Right atrium auricular region (tissue), 2 donors: ENCODE results near the gene STAG2. TPM values are rescaled to one million over a fixed set of nuclear protein-coding genes. Genes with fewer than 3 reads are reported as not detected.

Experiments
- DNase-seq: peaks from one replicate; pipeline ENCODE4 v3.0.0-alpha.2; 2019; ENCODE audit warnings: low spot score
- H3K27ac ChIP-seq, 2 donors: fragments of 200-600 bp; sonication (generic); 1 replicate in 1 of 2; 2 replicates in 1 of 2; pipeline ENCODE4 v1.5.1; 2016 to 2019
- H3K27me3 ChIP-seq, 2 donors: fragments of 200-600 bp; sonication (generic); one replicate each; pipeline versions ENCODE4 v1.5.1 to v1.6.0; 2017 to 2019
- H3K36me3 ChIP-seq: fragments of 200-600 bp; sonication (generic); one replicate; pipeline ENCODE4 v1.5.1; 2016
- H3K4me1 ChIP-seq, 2 donors: fragments of 200-600 bp; sonication (generic); one replicate each; pipeline versions ENCODE4 v1.5.1 to v1.6.0; 2017 to 2019
- H3K4me3 ChIP-seq, 2 donors: fragments of 200-600 bp; sonication (generic); 1 replicate in 1 of 2; 2 replicates in 1 of 2; pipeline ENCODE4 v1.5.1; 2017 to 2019; ENCODE audit warnings: mild to moderate bottlenecking in 1 of 2, moderate library complexity in 1 of 2
- H3K9me3 ChIP-seq, 2 donors: fragments of 200-600 bp; sonication (generic); one replicate each; pipeline ENCODE4 v1.5.1; 2019
- total RNA-seq, 2 donors: library from RNA; depleted of rRNA; stranded (reverse); fragments of >200 nt; gene quantifications; one replicate each; pipeline ENCODE4 v1.1.0, GENCODE V29; 2016
- TF ChIP-seq, protein P1 (sequence below), 2 donors: fragments of 200-600 bp; sonication (generic); IDR thresholded peaks; one replicate each; pipeline ENCODE4 v1.5.1; 2019; ENCODE audit warnings: antibody characterized with exemption in 2 of 2

The STAG2 gene
- total RNA-seq, 2 donors from 2014 or later: 26.8 to 45.8 TPM

DNA sequence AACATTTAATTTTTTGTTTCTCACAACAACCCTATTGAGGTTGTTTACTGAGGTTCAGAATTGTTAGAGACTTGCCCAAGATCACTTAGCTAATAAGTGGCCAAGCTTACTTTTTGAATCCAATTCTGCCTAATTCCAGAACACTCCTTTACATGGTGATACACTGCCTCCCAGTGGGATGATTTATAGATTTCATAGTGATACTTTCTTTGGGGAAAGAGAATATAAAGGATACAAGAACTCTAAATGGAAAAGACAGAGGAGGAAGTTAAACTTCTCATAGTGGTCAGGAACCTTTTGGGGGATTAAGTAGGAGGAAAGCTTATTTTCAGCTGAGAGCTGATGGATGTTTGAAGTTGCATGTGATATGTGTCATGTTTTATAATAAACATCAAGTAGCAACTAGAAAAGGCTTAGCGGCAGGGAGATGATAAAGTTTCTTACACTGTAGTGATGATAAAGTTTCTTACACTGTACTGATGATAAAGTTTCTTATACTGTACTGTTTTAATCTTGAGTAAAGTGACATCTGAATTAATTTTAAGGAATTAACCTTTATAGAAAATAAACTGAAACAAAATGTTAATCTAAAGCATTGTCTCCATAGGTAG lies 15.3 kb downstream of the STAG2 start:
- Histone ChIP-seq H3K9me3 (no peaks in the 10 kb centered on the region), H3K4me3 (no peak overlapping the region), H3K27me3 (no peaks in the 10 kb centered on the region), H3K36me3 (no peaks in the 10 kb centered on the region), H3K27ac (no peak overlapping the region), H3K4me1 (peaks cover 0 to 13% of the 10 kb centered on the region in 2 donors)
- DNase-seq: no peak
- TF ChIP-seq, protein P1, sequence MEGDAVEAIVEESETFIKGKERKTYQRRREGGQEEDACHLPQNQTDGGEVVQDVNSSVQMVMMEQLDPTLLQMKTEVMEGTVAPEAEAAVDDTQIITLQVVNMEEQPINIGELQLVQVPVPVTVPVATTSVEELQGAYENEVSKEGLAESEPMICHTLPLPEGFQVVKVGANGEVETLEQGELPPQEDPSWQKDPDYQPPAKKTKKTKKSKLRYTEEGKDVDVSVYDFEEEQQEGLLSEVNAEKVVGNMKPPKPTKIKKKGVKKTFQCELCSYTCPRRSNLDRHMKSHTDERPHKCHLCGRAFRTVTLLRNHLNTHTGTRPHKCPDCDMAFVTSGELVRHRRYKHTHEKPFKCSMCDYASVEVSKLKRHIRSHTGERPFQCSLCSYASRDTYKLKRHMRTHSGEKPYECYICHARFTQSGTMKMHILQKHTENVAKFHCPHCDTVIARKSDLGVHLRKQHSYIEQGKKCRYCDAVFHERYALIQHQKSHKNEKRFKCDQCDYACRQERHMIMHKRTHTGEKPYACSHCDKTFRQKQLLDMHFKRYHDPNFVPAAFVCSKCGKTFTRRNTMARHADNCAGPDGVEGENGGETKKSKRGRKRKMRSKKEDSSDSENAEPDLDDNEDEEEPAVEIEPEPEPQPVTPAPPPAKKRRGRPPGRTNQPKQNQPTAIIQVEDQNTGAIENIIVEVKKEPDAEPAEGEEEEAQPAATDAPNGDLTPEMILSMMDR (IDR thresholded peaks at IDR 0.05): no peak

GRCh38 chrX:123983240-123983639 lies 21.7 kb downstream of the STAG2 start:
- DNase-seq: no peak
- Histone ChIP-seq H3K27me3 (no peaks in the 10 kb centered on the region), H3K9me3 (no peaks in the 10 kb centered on the region), H3K36me3 (no peaks in the 10 kb centered on the region), H3K4me1 (peaks cover 0 to 20% of the 10 kb centered on the region in 2 donors), H3K27ac (no peak overlapping the region), H3K4me3 (no peak overlapping the region)
- TF ChIP-seq, protein P1 (IDR thresholded peaks at IDR 0.05): no peak

DNA sequence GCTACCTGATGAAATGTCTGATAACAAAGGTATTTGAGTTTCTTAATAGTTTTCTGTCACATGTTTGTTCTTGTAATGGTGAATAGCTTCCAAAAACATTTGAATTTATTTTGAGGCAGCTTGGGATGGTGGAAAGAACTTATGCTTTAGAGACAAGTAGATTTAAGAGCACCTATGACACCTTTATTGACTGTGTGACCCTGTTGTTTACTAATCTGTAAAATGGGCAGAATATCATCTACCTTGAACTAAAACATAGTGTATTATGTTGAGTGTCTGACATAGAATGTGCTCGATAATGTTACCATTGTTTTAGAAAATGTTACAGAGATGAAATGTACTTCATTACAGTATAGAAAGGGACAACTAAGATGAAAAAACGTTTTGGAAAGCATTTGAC lies 24.9 kb downstream of the STAG2 start:
- no peak for DNase-seq
- Histone ChIP-seq H3K4me1 (peaks cover 0 to 7% of the 10 kb centered on the region in 2 donors), H3K27me3 (no peaks in the 10 kb centered on the region), H3K27ac (no peak overlapping the region), H3K9me3 (no peaks in the 10 kb centered on the region), H3K4me3 (no peak overlapping the region), H3K36me3 (no peaks in the 10 kb centered on the region)
- TF ChIP-seq, protein P1 (IDR thresholded peaks at IDR 0.05): no peak

GRCh38 chrX:123988423-123989111 lies 27.1 kb downstream of the STAG2 start:
- no peak for DNase-seq
- no peaks in the 10 kb centered on the region for H3K9me3 ChIP-seq
- no peak overlapping the region for H3K4me3 ChIP-seq
- no peaks in the 10 kb centered on the region for H3K36me3 ChIP-seq
- no peak overlapping the region for H3K27ac ChIP-seq
- peaks cover 0 to 4% of the 10 kb centered on the region in 2 donors for H3K4me1 ChIP-seq
- no peaks in the 10 kb centered on the region for H3K27me3 ChIP-seq
- TF ChIP-seq, protein P1 (IDR thresholded peaks at IDR 0.05): no peak

DNA sequence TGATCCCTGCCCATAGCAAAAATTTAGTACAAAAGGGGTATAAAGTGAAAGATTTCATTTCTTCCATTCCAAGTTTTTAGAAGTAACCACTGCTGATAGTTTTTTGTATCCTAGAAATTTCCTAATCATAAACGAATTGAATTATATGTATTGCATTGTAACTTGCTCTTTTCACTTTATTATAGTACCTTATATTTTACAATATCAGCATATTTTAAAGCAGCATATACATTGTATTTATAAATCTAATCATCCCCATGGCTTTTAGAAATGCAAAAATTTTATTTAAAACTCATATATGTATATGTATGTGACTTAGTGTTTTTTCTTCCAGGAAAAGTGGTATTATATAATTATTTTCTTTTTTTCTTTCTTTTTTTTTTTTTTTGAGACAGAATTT lies 27.7 kb downstream of the STAG2 start:
- no peak overlapping the region for H3K27ac ChIP-seq

More for the DNA sequence above, 27.7 kb downstream of the STAG2 start:
- Histone ChIP-seq H3K27me3 (no peaks in the 10 kb centered on the region), H3K36me3 (no peaks in the 10 kb centered on the region), H3K4me1 (peaks cover 0 to 10% of the 10 kb centered on the region in 2 donors), H3K9me3 (no peaks in the 10 kb centered on the region), H3K4me3 (no peak overlapping the region)
- no peak for DNase-seq
- TF ChIP-seq, protein P1 (IDR thresholded peaks at IDR 0.05): no peak
